ENCODE measurements around the gene NOL9.

NOL9 gene

GRCh38 chr1:6585841-6586240, 31.5 kb upstream of the NOL9 start:
- no peak for DNase-seq (ENCODE audit: low read depth in 1 of 2, low spot score in 1 of 2)
- Histone ChIP-seq H3K27me3 (ENCODE audit: insufficient read depth, poor library complexity, severe bottlenecking) (no peaks in the 10 kb centered on the region), H3K27ac (replicated peaks) (no peak overlapping the region), H3K4me3 (replicated peaks; ENCODE audit: insufficient read depth, low read length) (no peak overlapping the region)
- no peak for TF ChIP-seq GABPA (IDR thresholded peaks at IDR 0.05; ENCODE audit: low read depth)
- TF ChIP-seq POLR2AphosphoS5 (IDR thresholded peaks at IDR 0.05; ENCODE audit: low read depth): no peak
- no peak for TF ChIP-seq CTCF (IDR thresholded peaks at IDR 0.05; ENCODE audit: insufficient read depth, low read length)
- TF ChIP-seq REST (IDR thresholded peaks at IDR 0.05; ENCODE audit: insufficient replicate concordance, low read depth): no peak
- no peak for TF ChIP-seq SPI1 (IDR thresholded peaks at IDR 0.05; ENCODE audit: borderline replicate concordance, low read depth)

- TF ChIP-seq REST (IDR thresholded peaks at IDR 0.05; ENCODE audit: insufficient replicate concordance, low read depth): no peak
- Histone ChIP-seq H3K4me3 (replicated peaks; ENCODE audit: insufficient read depth, low read length) (no peak overlapping the region), H3K27me3 (ENCODE audit: insufficient read depth, poor library complexity, severe bottlenecking) (no peaks in the 10 kb centered on the region), H3K27ac (replicated peaks) (no peak overlapping the region)
- DNase-seq (ENCODE audit: low read depth in 1 of 2, low spot score in 1 of 2): peak in 1 of 2 experiments; percentile 41
Observed at GRCh38 chr1:6585081-6585722, 30.9 kb upstream of the NOL9 start.

GRCh38 chr1:6584126-6585080, 30.1 kb upstream of the NOL9 start:
- no peaks in the 10 kb centered on the region for H3K27me3 ChIP-seq (ENCODE audit: insufficient read depth, poor library complexity, severe bottlenecking)
- DNase-seq (ENCODE audit: low read depth in 1 of 2, low spot score in 1 of 2): peak in 1 of 2 experiments; percentile 27
- H3K27ac ChIP-seq (replicated peaks): no peak overlapping the region
- TF ChIP-seq SPI1 (IDR thresholded peaks at IDR 0.05; ENCODE audit: borderline replicate concordance, low read depth): peak; percentile 67
- TF ChIP-seq CTCF (IDR thresholded peaks at IDR 0.05; ENCODE audit: insufficient read depth, low read length): no peak
- no peak overlapping the region for H3K4me3 ChIP-seq (replicated peaks; ENCODE audit: insufficient read depth, low read length)

- no peaks in the 10 kb centered on the region for H3K27me3 ChIP-seq (ENCODE audit: insufficient read depth, poor library complexity, severe bottlenecking)
- DNase-seq (ENCODE audit: low read depth in 1 of 2, low spot score in 1 of 2): no peak
- TF ChIP-seq REST (IDR thresholded peaks at IDR 0.05; ENCODE audit: insufficient replicate concordance, low read depth): no peak
- TF ChIP-seq POLR2AphosphoS5 (IDR thresholded peaks at IDR 0.05; ENCODE audit: low read depth): no peak; the same call in 1 of the 2 replicates
- TF ChIP-seq GABPA (IDR thresholded peaks at IDR 0.05; ENCODE audit: low read depth): no peak
- TF ChIP-seq CTCF (IDR thresholded peaks at IDR 0.05; ENCODE audit: insufficient read depth, low read length): no peak
- TF ChIP-seq SPI1 (IDR thresholded peaks at IDR 0.05; ENCODE audit: borderline replicate concordance, low read depth): no peak
- H3K4me3 ChIP-seq (replicated peaks; ENCODE audit: insufficient read depth, low read length): peak overlapping the region; percentile 26
- H3K27ac ChIP-seq (replicated peaks): peak overlapping the region; percentile 89
Observed at GRCh38 chr1:6582370-6582769, 28.1 kb upstream of the NOL9 start.
